A549 (cell line): ENCODE measurements around the gene BIRC5. TPM values are rescaled to one million over a fixed set of nuclear protein-coding genes. Genes with fewer than 3 reads are reported as not detected.

Experiments
- ATAC-seq, 2 experiments: fragments of 200-7000 bp in 1 of 2; fragments of >200 bp in 1 of 2; cut with Nextera tagmentation in 1 of 2; cut with Tn5 transposase in 1 of 2; 3 replicates each; pipeline versions ENCODE4 v1.8.0 to v1.9.1; 2018 to 2020; ENCODE audit warnings: mild to moderate bottlenecking in 1 of 2, moderate library complexity in 1 of 2
- CTCF ChIA-PET: fragments of 300-600 bp; sonication (Branson Sonifier 250); formaldehyde crosslinking; extraction: SDS; loops from one replicate; lab custom pipeline; 2021; ENCODE audit warnings: antibody characterized with exemption, inconsistent platforms; lab: Yijun Ruan, JAX
- POLR2A ChIA-PET: fragments of 350-600 bp; formaldehyde crosslinking; extraction: SDS; loops from one replicate; lab custom pipeline; 2021; ENCODE audit warnings: antibody characterized with exemption, inconsistent platforms; lab: Yijun Ruan, JAX
- DNase-seq, 2 experiments: peaks; one replicate each; pipeline versions ENCODE4 v3.0.0 to v3.0.0-alpha.2; 2011 to 2016; ENCODE audit warnings: low read depth in 1 of 2, low spot score in 1 of 2
- FAIRE-seq: peaks from 2 replicates; lab custom pipeline; 2011; peaks lifted over from hg19 to GRCh38; lab: Jason Lieb, UNC
- H3K27ac ChIP-seq, 2 experiments: fragments of >200 bp; sonication (Bioruptor Twin); formaldehyde crosslinking; 3 replicates each; pipeline ENCODE4 v1.5.1; 2016 to 2017
- H3K4me1 ChIP-seq: fragments of >200 bp; sonication (Bioruptor Twin); formaldehyde crosslinking; 3 replicates; pipeline ENCODE4 v1.6.1; 2016
- H3K4me2 ChIP-seq: fragments of >200 bp; sonication (Bioruptor Twin); formaldehyde crosslinking; 3 replicates; pipeline ENCODE4 v1.6.1; 2016
- H3K4me3 ChIP-seq: fragments of >200 bp; sonication (Bioruptor Twin); formaldehyde crosslinking; 3 replicates; pipeline ENCODE4 v1.5.1; 2016
- H3K9me3 ChIP-seq: fragments of >200 bp; sonication (Bioruptor Twin); formaldehyde crosslinking; 3 replicates; pipeline ENCODE4 v1.6.1; 2016
- BCL3 ChIP-seq: fragments of >200 bp; sonication (Bioruptor Twin); formaldehyde crosslinking; IDR thresholded peaks from 3 replicates; pipeline ENCODE4 v1.6.1; 2016
- BHLHE40 ChIP-seq: IDR thresholded peaks from 2 replicates; pipeline ENCODE4 v1.6.1; 2012; ENCODE audit warnings: low read depth, low read length, inconsistent platforms
- EHMT2 ChIP-seq: fragments of 200-600 bp; sonication (generic); IDR thresholded peaks from 2 replicates; pipeline ENCODE4 v1.6.1; 2016; ENCODE audit warnings: antibody characterized with exemption, low read depth, mild to moderate bottlenecking, moderate library complexity
- FOSB ChIP-seq: fragments of 250-450 bp; sonication (Bioruptor Pico); IDR thresholded peaks from 2 replicates; pipeline ENCODE4 v1.5.0; 2020; ENCODE audit warnings: mild to moderate bottlenecking, moderate library complexity
- GATA3 ChIP-seq: IDR thresholded peaks from 2 replicates; pipeline ENCODE4 v1.6.1; 2012; ENCODE audit warnings: borderline replicate concordance
- HOXB13 ChIP-seq: fragments of 250-450 bp; sonication (Bioruptor Pico); IDR thresholded peaks from 2 replicates; pipeline ENCODE4 v1.5.0; 2020; ENCODE audit warnings: low read depth, mild to moderate bottlenecking, moderate library complexity
- HOXB5 ChIP-seq: fragments of 250-450 bp; sonication (Bioruptor Pico); IDR thresholded peaks from 2 replicates; pipeline ENCODE4 v1.5.0; 2020; ENCODE audit warnings: mild to moderate bottlenecking, moderate library complexity
- JUNB ChIP-seq: fragments of >200 bp; sonication (Bioruptor Twin); formaldehyde crosslinking; IDR thresholded peaks from 2 replicates; pipeline ENCODE4 v1.6.1; 2016
- MAZ ChIP-seq: fragments of 150-350 bp; IDR thresholded peaks from 2 replicates; pipeline ENCODE4 v1.6.1; 2014; ENCODE audit warnings: antibody characterized with exemption, low read depth, low read length, borderline replicate concordance
- NFE2L2 ChIP-seq: fragments of 150-350 bp; conservative IDR thresholded peaks from 2 replicates; pipeline ENCODE4 v1.6.1; 2014; ENCODE audit warnings: low read length
- NR3C1 ChIP-seq: fragments of >200 bp; sonication (Bioruptor Twin); formaldehyde crosslinking; IDR thresholded peaks from 3 replicates; pipeline ENCODE4 v1.6.1; 2017
- POLR2AphosphoS2 ChIP-seq: conservative IDR thresholded peaks from 2 replicates; pipeline ENCODE4 v1.6.1; 2012; ENCODE audit warnings: low read length, improper control_type of control experiment, inconsistent platforms
- RNF2 ChIP-seq: fragments of 200-600 bp; sonication (generic); IDR thresholded peaks from 2 replicates; pipeline ENCODE4 v1.6.1; 2016; ENCODE audit warnings: low read depth, mild to moderate bottlenecking, antibody characterized with exemption, moderate library complexity, borderline replicate concordance
- TFCP2L1 ChIP-seq: fragments of 250-450 bp; sonication (Bioruptor Pico); IDR thresholded peaks from 2 replicates; pipeline ENCODE4 v1.5.0; 2021; ENCODE audit warnings: mild to moderate bottlenecking
- TP53 ChIP-seq: fragments of 250-450 bp; sonication (Bioruptor Pico); IDR thresholded peaks from 2 replicates; pipeline ENCODE4 v1.5.0; 2021; ENCODE audit warnings: mild to moderate bottlenecking, moderate library complexity
- ZC3H11A ChIP-seq: fragments of 450-650 bp; IDR thresholded peaks from 2 replicates; pipeline ENCODE4 v1.6.1; 2014; ENCODE audit warnings: antibody characterized with exemption, mild to moderate bottlenecking
- ZFP36 ChIP-seq: fragments of 450-650 bp; IDR thresholded peaks from 2 replicates; pipeline ENCODE4 v1.6.1; 2014; ENCODE audit warnings: borderline replicate concordance; ENCODE audit not compliant: partially characterized antibody
- WGBS: methylation state at CpG from one replicate; pipeline ENCODE4 v1.1.6; 2017; ENCODE audit errors: missing lambda C conversion rate; 5-methylcytosine and 5-hydroxymethylcytosine counted together
- polyA plus RNA-seq, 4 experiments: library from polyadenylated mRNA; depleted of rRNA in 3 of 4; stranded (reverse); fragments of >200 nt; fragmentation: RNase III in 1 of 4; extraction: RNeasy Plus Mini Kit Qiagen cat#74134 plus additional on column Dnase treatment in 1 of 4; gene quantifications; 2 replicates in 3 of 4; 3 replicates in 1 of 4; pipeline ENCODE4 v1.2.3, GENCODE V29; 2011 to 2017
- TF ChIP-seq, protein P1 (sequence below): fragments of 250-450 bp; sonication (Bioruptor Pico); IDR thresholded peaks from 2 replicates; pipeline ENCODE4 v1.5.0; 2021; ENCODE audit warnings: mild to moderate bottlenecking, moderate library complexity, borderline replicate concordance

The BIRC5 gene
- polyA plus RNA-seq, 2 of the 4 experiments (the other 2 are of a cell fraction), result 51.9 to 109 TPM

DNA sequence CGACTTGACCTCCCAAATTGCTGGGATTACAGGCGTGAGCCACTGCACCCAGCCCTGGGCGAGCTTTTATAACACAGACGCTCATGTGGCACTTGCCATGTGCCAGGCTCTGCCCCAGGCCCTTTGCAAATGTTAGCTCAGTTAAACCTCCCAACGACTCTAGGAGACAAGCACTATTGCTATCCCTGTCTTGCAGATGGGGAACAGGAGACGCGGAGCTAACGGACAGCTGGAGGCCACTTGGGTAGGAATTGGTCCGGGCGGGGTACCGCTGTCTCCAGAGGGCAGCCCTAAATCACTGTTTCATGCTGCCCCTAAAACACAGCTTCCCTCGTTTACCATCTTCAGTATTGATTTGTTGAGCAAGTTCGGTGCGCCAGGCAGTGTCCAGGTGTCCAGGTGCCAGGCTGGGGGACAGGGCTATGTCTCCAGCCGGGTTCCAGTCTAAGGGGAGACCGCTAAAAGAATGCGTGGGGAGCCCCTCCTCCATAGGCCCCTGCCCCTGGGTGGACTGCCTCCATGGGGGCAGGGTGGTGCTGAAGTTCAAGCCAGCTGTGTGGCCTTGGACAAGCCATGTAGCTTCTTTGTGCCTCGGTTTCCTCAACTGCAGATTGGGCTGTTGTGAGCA lies 41.1 kb downstream of the BIRC5 start:
- POLR2A ChIA-PET, result interaction anchor here (1.1 kb wide), 1 partner anchor 104 kb away, joined by 4 read pairs; no protein-coding TSS in a partner anchor
- FAIRE-seq, result no peak
- TF ChIP-seq ZFP36, result no peak
- TF ChIP-seq TFCP2L1 (CRISPR knock-in tag), result no peak
- no peak for TF ChIP-seq HOXB13 (CRISPR knock-in tag)
- TF ChIP-seq BHLHE40, result no peak

DNA sequence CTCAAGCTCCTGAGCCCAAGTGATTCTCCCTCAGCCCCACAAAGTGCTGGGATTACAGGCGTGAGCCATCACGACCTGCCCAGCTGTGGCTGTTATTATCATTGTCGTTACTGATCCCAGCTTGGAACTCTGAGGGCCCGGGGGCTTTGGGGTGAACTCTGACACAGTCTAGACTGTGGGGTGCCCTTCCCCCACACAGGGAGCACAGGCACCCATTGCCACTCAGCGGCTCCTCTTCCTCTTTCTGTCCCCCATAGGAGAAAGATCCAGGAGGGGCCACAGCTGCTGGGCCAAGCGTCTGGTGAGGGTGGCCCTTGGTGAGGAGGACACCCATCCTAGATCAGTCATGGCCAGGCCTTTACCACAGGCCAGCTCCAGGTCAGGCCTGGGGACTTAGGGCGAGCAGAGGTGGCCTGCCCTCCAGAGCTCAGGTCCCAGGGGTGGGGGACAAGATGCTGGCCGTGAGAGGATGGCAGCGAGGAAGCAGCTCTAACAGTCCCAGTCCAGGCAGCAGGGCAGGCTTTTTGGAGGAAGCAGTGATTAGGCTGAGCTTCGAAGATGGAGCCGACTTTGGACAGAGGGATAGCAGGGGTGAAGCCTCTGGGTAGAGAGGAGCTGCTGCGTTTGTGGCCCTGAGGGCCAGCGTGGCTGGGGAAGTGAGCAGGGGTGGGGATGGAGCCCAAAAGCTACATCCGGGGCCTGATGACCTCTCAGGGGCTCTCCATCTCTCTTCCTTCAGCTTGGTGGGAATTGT lies 42.1 kb downstream of the BIRC5 start:
- FAIRE-seq (no peak), DNase-seq (no peak), ATAC-seq (no peak)
- TF ChIP-seq FOSB (CRISPR knock-in tag), result no peak
- H3K27ac ChIP-seq, result no peak overlapping the region
- 76% methylated on average over 14 of the region's 14 CpGs for WGBS
- H3K4me3 ChIP-seq, result no peak overlapping the region
- H3K4me1 ChIP-seq, result peaks cover 9% of the 10 kb centered on the region
- no peaks in the 10 kb centered on the region for H3K9me3 ChIP-seq
- ChIA-PET CTCF (interaction anchor here (0.6 to 11.6 kb wide), 15 partner anchors 9 to 242 kb away, joined by 3 to 190 read pairs (median 4); partner anchors contain the start of gene BIRC5), POLR2A (no interaction called here)
- no peak overlapping the region for H3K4me2 ChIP-seq

More for the DNA sequence above, 41.1 kb downstream of the BIRC5 start:
- no peak overlapping the region for H3K4me3 ChIP-seq
- no peak for ATAC-seq
- H3K4me2 ChIP-seq, result no peak overlapping the region
- no peak for DNase-seq
- no peaks in the 10 kb centered on the region for H3K9me3 ChIP-seq
- WGBS, result 80% methylated on average over 18 of the region's 18 CpGs
- no peak overlapping the region for H3K27ac ChIP-seq
- CTCF ChIA-PET, result interaction anchor here (0.6 to 11.6 kb wide), 12 partner anchors 10 to 786 kb away, joined by 3 to 190 read pairs (median 6); partner anchors contain the start of gene BIRC5
- peaks cover 13% of the 10 kb centered on the region for H3K4me1 ChIP-seq

DNA sequence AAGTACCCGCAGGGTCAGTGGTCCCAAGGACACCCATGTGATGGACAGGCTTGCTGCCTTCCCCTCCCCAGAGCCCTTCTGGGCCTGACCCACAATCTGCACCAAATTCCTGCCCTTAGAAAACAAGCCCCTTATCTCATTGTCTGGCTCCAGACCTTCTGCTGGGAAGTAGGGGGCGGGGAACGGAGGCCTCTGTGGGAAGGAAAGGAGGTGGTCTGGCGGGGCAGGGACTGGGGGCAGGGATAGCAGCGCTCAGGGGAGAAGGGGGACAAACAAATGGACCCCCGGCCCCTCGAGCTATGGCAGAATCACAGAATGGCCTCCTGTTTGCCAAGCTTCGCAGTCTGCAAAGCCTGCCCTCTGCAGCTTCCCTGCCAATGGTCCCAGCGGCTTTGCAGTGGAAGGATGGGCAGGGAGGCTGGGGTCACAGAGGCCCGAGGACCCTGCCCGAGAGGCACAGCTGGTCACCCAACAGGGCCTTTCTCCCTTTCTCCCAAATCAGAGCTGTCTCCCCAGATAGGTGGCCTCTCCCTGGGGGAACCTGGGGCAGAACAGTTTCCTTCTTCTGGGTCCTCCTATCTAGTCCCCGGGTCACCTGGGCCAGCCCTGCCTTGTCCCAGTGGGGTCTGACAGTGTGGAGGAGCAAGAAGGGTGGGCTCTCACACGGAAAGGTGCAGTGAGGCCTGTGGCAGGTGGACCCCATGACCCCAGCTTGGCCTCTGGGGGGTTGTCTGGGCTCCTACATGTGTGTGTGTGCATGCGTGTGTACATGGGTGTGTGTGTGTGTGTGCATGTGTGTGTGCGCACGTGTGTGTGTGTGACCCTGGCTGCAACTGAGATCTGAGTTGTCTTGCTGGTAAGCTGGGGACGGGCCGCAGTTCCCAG lies 42.9 kb downstream of the BIRC5 start:
- 54% methylated on average over 18 of the region's 18 CpGs for WGBS
- ChIA-PET CTCF (interaction anchor here (0.6 to 11.6 kb wide), 14 partner anchors 10 to 243 kb away, joined by 3 to 190 read pairs (median 4); partner anchors contain the start of gene BIRC5), POLR2A (interaction anchor here (0.5 kb wide), 1 partner anchor 97 kb away, joined by 4 read pairs; no protein-coding TSS in a partner anchor)
- H3K27ac ChIP-seq, result no peak overlapping the region
- H3K4me1 ChIP-seq, result 0 out of 3 replicates have a peak, but pooled peaks cover 4% of the 10 kb centered on the region
- DNase-seq, result no peak
- H3K9me3 ChIP-seq, result no peaks in the 10 kb centered on the region
- FAIRE-seq, result no peak
- H3K4me3 ChIP-seq, result no peak overlapping the region
- no peak for TF ChIP-seq TP53
- no peak for TF ChIP-seq HOXB5
- TF ChIP-seq GATA3, result no peak
- no peak for TF ChIP-seq BCL3
- TF ChIP-seq MAZ, result no peak
- no peak for TF ChIP-seq NFE2L2
- TF ChIP-seq EHMT2, result no peak
- TF ChIP-seq, all 56 proteins: peak for 0
- no peak overlapping the region for H3K4me2 ChIP-seq
- ATAC-seq, result no peak

GRCh38 chr17:78257810-78258322 lies 43.8 kb downstream of the BIRC5 start:
- WGBS, result 61% methylated on average over 16 of the region's 16 CpGs
- H3K9me3 ChIP-seq, result no peaks in the 10 kb centered on the region
- no peak overlapping the region; a peak in 1 of 6 replicates for H3K27ac ChIP-seq
- H3K4me2 ChIP-seq, result no peak overlapping the region
- DNase-seq (no peak), ATAC-seq (no peak), FAIRE-seq (no peak)
- CTCF ChIA-PET, result interaction anchor here (1.0 to 11.6 kb wide), 4 partner anchors 11 to 164 kb away, joined by 3 to 190 read pairs (median 3); no protein-coding TSS in a partner anchor
- POLR2A ChIA-PET, result interaction anchor here (0.5 kb wide), 1 partner anchor 96 kb away, joined by 4 read pairs; no protein-coding TSS in a partner anchor
- H3K4me3 ChIP-seq, result no peak overlapping the region
- 0 out of 3 replicates have a peak, but pooled peaks cover 4% of the 10 kb centered on the region for H3K4me1 ChIP-seq
- TF ChIP-seq JUNB (no peak), RNF2 (no peak), NR3C1 (no peak), ZC3H11A (no peak), POLR2AphosphoS2 (no peak)
- TF ChIP-seq, protein P1, sequence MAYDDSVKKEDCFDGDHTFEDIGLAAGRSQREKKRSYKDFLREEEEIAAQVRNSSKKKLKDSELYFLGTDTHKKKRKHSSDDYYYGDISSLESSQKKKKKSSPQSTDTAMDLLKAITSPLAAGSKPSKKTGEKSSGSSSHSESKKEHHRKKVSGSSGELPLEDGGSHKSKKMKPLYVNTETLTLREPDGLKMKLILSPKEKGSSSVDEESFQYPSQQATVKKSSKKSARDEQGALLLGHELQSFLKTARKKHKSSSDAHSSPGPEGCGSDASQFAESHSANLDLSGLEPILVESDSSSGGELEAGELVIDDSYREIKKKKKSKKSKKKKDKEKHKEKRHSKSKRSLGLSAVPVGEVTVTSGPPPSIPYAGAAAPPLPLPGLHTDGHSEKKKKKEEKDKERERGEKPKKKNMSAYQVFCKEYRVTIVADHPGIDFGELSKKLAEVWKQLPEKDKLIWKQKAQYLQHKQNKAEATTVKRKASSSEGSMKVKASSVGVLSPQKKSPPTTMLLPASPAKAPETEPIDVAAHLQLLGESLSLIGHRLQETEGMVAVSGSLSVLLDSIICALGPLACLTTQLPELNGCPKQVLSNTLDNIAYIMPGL (CRISPR knock-in tag), result no peak
